GM18507 (cell line): ENCODE data around the gene CD8B2.
"Not testable (repeated sequence)": the region's sequence is repeated elsewhere in the genome, so short reads cannot be mapped to it uniquely, and the experiment has no call there.

ENCODE experiments used
- DNase-seq: peaks from one replicate; pipeline ENCODE4 v3.0.0; 2011; ENCODE audit warnings: low read depth; ENCODE audit not compliant: insufficient read length; ENCODE audit errors: extremely low spot score
- FAIRE-seq: peaks from 2 replicates; lab custom pipeline; 2011; peaks lifted over from hg19 to GRCh38; lab: Jason Lieb, UNC

CD8B2 gene

GRCh38 chr2:106486551-106487385, at the start of gene CD8B2:
TSS of gene CD8B2 (plus strand) at chr2:106487364. CDS start at chr2:106487427, 63 bp downstream.
- not testable (repeated sequence) for FAIRE-seq

GRCh38 chr2:106461882-106462281, 25.3 kb upstream of the CD8B2 start:
- DNase-seq, FAIRE-seq: not testable (repeated sequence)

More at GRCh38 chr2:106486551-106487385, at the start of gene CD8B2:
- DNase-seq, result not testable (repeated sequence)

DNA sequence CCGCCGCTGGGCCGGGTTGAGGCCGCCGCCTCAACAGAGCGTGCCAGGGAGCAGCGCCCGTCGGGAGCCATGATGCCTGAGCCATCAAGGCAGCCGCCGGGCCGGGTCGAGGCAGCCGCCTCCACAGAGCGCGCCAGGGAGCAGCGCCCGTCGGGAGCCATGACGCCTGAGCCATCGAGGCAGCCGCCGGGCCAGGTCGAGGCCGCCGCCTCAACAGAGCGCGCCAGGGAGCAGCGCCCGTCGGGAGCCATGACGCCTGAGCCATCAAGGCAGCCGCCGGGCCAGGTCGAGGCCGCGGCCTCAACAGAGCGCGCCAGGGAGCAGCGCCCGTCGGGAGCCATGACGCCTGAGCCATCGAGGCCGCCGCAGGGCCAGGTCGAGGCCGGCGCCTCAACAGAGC, 19.6 kb upstream of the CD8B2 start:
- not testable (repeated sequence) for FAIRE-seq, DNase-seq

DNA sequence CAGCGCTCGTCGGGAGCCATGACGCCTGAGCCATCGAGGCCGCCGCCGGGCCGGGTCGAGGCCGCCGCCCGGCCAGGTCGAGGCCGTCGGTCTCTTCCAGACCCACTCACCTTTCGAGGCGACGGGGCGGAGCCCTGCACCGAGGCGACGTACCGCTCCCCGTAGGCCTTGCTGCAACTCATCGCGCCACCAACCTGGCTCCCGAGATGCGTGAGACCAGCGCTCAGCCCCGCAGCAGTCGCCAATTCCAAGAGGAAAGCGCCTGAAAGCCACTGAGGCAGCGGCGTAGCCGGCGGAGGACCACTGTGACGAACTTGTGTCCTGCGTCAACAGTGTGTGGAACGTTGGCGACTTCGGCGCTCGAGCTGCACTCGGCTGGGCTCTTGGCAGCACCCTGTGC, 19.1 kb upstream of the CD8B2 start, which contains the start of gene RGPD3:
TSS of gene RGPD3 (minus strand) at position 307 of the 400 bp plus-strand sequence. CDS start at position 182, 125 bp downstream.
- not testable (repeated sequence) for FAIRE-seq, DNase-seq

GRCh38 chr2:106470658-106471057, 16.5 kb upstream of the CD8B2 start:
- not testable (repeated sequence) for FAIRE-seq, DNase-seq

DNA sequence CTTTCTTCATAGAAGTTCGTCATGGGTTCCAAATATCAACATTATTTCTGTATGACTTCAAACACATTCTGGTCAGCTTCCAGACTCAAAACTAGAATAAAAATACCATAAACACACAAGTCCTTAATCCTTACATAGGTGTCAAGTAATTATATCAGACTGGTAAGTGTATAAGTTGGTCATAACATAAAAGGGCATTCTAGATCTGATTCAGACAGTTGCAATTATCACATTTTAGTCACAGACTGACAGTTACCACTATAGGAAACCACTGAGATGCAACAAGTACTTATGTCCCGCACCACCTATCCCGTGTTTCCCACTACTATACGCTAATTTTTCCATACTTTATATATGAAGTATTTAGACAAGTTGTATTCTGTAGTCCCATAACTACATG, 9.5 kb upstream of the CD8B2 start:
- DNase-seq, FAIRE-seq: not testable (repeated sequence)

- FAIRE-seq, DNase-seq: not testable (repeated sequence)
Measured at GRCh38 chr2:106479563-106479962, 7.6 kb upstream of the CD8B2 start.

GRCh38 chr2:106487386-106488191, 425 bp downstream of the CD8B2 start:
- DNase-seq, FAIRE-seq: not testable (repeated sequence)

DNA sequence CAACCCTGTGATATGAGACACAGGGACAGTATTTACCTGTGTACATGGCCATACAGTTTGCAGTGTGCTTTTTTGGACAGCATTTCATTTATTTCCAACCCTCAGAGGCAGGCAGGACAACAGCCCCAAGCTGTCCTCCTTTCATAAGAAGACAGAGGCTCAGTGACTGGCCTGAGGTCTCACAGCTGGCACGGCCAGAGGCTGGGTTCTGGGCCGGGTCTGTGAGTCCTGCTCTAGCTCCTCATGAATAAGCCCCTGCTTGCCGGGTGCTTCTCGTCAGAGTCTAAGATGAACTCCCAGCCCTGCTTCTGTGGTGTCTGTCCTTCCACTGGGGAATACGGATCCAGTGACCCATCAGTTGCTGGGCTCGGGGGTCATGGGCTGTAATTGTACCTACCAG, 2.5 kb downstream of the CD8B2 start:
- not testable (repeated sequence) for FAIRE-seq, DNase-seq

- not testable (repeated sequence) for DNase-seq, FAIRE-seq
Measured at GRCh38 chr2:106492399-106492798, 5.2 kb downstream of the CD8B2 start.

GRCh38 chr2:106492913-106493312, 5.7 kb downstream of the CD8B2 start:
- FAIRE-seq, DNase-seq: not testable (repeated sequence)

DNA sequence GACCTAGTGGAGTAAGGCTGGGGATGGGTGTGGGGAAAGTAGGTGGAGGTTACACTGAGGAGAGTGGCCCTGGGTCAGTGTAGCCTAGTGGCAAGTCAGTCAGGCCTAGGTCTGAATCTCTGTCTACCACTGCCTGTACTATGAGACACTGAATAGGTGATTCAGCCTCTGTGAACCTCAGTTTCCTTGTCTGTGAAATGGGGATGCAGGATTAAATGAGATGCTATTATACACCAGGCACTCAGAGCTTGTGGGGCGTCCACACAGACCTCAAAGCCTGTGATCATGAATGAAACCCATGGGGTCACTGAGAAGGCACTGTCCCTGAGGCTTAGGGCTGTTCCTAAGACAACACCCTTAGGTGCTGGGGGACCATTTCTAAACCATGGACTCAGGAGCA, 11.4 kb downstream of the CD8B2 start:
- not testable (repeated sequence) for FAIRE-seq, DNase-seq

DNA sequence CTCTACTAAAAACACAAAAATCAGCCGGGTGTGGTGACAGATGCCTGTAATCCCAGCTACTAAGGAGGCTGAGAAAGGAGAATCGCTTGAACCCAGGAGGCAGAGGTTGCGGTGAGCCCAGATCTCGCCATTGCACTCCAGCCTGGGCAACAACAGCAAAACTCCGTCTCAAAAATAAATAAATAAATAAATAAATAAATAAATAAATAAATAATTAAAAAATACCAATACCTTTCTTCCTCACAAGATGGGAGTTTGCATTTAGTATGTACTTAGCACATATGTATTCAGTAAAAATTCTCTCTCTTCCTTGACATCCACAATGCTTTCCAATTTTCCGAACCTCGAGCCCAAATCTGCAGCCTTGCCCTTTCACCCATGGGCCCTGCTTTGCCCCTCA, 13.2 kb downstream of the CD8B2 start:
- FAIRE-seq, DNase-seq: not testable (repeated sequence)

DNA sequence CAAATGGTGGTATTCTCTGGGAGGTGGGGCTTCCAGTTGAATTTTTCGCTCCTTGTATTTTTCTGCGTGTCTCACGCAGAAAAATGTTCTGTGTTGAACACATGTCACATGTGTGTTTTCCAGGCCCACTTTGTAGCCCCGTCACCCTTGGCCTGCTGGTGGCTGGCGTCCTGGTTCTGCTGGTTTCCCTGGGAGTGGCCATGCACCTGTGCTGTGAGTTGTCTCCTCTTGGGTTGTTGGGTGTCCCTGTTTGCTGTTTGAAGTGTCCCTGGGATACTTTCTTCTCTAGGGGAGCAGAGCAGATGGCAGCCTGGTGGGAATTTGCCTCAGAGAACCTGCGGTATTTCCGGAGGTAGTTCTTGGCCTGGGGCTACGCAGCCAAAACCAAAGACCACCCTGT, 15.2 kb downstream of the CD8B2 start:
- not testable (repeated sequence) for DNase-seq, FAIRE-seq

DNA sequence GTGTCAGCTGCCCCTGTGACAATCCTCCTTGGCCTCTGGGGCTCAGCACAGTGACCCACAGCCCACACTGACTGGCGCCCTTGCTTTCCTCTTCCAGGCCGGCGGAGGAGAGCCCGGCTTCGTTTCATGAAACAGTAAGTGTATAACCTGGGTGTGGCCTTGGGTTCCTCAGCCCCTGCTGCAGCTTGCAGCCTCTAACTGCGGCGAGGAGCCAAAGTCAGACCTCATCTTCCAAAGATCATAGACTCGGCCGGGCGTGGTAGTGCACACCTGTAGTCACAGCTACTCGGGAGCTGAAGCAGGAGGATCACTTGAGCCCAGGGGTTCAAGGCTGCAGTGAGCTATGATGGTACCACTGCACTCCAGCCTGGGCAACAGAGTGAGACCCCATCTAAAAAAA, 17.0 kb downstream of the CD8B2 start:
- FAIRE-seq, DNase-seq: not testable (repeated sequence)

- not testable (repeated sequence) for DNase-seq, FAIRE-seq
Measured at GRCh38 chr2:106504787-106505186, 17.6 kb downstream of the CD8B2 start.

DNA sequence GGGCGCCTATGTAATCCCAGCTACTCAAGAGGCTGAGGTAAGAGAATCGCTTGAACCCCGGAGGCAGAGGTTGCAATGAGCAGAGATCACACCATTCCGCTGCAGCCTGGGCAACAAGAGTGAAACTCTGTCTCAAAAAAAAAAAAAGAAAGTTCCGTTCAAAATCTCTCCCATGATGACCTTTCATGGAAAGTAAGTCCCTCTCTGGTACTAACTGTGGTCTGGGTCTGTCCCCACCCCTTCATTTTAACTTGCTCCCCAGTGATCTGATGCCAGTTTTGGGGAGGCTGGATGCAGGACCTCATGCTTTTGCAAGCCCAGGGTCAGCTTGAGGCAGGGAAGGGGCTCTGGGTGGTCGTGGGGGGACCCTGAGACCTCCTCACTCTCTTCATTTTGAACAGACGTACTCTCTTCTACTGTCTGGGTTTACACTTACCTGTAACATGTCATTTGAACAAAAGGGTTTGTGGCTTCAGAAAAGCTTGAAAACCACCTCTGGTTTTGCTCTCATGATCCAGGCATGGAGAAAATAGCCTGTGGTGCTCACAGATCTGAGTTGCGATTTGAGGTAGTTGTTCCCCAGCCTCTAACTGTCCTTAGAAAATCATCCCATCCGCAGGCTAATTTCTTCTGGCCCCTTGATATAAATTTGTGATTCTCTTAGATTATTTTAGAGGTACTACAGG, 19.0 kb downstream of the CD8B2 start:
- DNase-seq, FAIRE-seq: not testable (repeated sequence)

DNA sequence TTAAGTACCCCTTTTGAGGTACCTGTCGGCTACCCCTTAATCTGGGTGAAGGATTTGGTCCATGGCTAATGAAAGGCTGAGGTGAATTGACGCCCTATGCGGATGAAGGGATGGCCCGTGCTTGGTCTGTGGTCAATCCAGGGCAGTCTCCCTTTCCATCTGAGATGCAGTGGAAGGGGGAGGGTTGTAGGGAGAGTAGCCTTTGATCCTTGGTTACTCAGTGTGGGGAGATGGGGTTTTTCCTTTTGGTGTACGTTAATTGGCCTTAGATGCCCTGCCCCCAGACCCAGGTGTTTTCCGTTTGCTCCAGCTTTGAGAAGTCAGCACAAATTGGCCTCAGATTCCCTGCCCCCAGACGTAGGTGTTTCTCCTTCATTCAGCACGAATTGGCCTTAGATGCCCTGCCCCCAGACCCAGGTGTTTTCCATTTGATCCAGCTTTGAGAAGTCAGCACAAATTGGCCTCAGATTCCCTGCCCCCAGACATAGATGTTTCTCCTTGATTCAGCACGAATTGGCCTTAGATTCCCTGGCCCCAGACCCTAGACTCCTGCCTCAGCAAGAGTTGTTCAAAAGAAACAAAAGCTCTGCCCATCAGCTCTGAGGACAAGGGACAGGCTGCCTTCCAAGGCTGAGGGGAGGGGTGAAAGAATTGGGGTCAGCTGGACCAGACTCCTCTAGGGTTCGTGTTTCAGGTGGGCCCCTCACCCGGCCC, 21.7 kb downstream of the CD8B2 start:
- not testable (repeated sequence) for DNase-seq, FAIRE-seq

DNA sequence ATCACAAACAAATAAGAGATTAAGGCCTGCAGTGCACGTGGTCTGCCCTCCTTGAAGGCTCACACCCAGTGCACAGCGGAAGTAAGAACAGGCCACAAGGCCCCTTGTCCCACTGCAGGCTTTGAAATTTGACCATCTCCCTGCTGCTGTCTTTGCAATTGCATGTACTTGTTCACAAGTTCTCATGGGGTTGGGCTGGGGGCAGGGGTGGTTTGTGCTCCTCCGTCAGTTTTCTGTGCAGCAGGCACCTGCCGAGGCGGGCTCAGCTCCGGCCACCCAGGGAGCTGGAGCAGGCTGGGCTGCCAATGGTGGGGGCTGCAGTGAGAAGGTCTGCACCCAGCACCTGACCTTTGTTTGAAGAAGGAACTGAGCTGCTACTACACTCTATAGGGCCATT, 22.2 kb downstream of the CD8B2 start:
- not testable (repeated sequence) for FAIRE-seq, DNase-seq
